ENCODE data around the gene UBB. TPM values are rescaled to one million over a fixed set of nuclear protein-coding genes. Genes with fewer than 3 reads are reported as not detected.
A peak's percentile ranks its signal among the peaks of the same experiment; 100 is the strongest.
"Not testable (repeated sequence)": the region's sequence is repeated elsewhere in the genome, so short reads cannot be mapped to it uniquely, and the experiment has no call there.

Gene UBB
- total and polyA plus RNA-seq, 2 experiments from 2014 or later = 1,467 to 1,854 TPM

DNA sequence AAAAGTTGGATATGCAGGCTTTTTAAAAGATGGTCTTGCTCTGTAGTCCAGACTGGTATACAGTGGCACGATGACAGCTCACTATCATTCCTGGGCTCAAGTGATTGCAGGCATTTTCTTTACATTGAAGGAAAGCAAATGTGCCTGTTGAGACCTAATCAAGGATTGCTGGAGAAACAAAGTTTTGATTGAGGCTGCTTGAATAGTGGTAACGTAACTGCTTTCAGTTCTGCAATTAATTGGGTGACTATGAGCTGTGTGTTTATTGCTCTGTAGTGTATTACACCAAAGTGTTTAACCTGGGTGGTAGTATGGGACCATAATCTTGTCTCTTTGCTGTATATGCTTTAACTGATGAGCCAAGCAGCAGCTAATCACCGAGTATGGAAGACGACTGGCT lies 2.3 kb downstream of the UBB start:
- Histone ChIP-seq H3K27me3 (no peaks in the 10 kb centered on the region), H3K9me3 (ENCODE audit: low read depth) (no peaks in the 10 kb centered on the region), H3K36me3 (peaks cover 12% of the 10 kb centered on the region), H3K27ac (no peak overlapping the region), H3K4me3 (no peak overlapping the region), H3K4me1 (ENCODE audit: low read depth) (no peaks in the 10 kb centered on the region)
- DNase-seq (ENCODE audit: low read depth in 1 of 2, low spot score in 1 of 2) = no peak
- TF ChIP-seq, protein P1, sequence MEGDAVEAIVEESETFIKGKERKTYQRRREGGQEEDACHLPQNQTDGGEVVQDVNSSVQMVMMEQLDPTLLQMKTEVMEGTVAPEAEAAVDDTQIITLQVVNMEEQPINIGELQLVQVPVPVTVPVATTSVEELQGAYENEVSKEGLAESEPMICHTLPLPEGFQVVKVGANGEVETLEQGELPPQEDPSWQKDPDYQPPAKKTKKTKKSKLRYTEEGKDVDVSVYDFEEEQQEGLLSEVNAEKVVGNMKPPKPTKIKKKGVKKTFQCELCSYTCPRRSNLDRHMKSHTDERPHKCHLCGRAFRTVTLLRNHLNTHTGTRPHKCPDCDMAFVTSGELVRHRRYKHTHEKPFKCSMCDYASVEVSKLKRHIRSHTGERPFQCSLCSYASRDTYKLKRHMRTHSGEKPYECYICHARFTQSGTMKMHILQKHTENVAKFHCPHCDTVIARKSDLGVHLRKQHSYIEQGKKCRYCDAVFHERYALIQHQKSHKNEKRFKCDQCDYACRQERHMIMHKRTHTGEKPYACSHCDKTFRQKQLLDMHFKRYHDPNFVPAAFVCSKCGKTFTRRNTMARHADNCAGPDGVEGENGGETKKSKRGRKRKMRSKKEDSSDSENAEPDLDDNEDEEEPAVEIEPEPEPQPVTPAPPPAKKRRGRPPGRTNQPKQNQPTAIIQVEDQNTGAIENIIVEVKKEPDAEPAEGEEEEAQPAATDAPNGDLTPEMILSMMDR (IDR thresholded peaks at IDR 0.05; ENCODE audit: low read depth, low read length) = no peak

GRCh38 chr17:16383772-16384287 lies 2.9 kb downstream of the UBB start:
- Histone ChIP-seq H3K36me3 (peaks cover 12% of the 10 kb centered on the region), H3K4me3 (no peak overlapping the region), H3K27ac (no peak overlapping the region), H3K4me1 (ENCODE audit: low read depth) (no peaks in the 10 kb centered on the region), H3K9me3 (ENCODE audit: low read depth) (no peaks in the 10 kb centered on the region), H3K27me3 (no peaks in the 10 kb centered on the region)
- TF ChIP-seq, protein P1 (IDR thresholded peaks at IDR 0.05; ENCODE audit: low read depth, low read length) = no peak
- no peak for DNase-seq (ENCODE audit: low read depth in 1 of 2, low spot score in 1 of 2)

DNA sequence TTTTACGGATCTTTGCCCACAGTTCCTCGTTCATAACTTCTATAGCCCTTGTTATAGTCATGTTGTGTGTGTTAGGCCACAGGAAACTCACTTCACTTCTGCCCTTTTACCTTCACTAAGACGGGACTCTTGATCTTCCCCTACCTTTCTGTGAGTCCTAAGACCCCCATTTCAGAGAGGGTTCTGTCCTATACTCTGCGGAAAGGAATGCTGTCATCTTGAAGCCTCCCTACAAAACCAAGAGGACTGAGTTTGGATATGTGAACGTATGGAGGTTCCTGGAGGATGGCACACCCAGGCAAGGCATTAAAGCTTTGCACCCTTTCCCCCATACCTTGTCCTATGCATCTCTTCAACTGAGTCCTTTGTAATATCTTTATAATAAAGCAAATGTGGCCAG lies 3.7 kb downstream of the UBB start:
- H3K27ac ChIP-seq = no peak overlapping the region
- peaks cover 12% of the 10 kb centered on the region for H3K36me3 ChIP-seq

DNA sequence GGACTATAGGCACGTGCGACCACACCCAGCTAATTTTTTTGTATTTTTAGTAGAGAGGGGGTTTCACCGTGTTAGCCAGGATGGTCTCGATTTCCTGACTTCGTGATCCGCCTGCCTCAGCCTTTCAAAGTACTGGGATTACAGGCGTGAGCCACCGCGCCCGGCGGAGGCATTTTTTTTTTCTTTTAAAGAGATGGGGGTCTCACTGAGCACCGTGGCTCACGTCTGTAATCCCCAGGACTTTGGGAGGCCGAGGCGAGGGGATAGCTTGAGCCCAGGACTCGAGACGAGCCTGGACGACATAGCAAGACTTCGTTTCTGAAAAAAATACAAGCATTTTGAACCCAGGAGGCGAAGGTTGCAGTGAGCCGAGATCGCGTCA lies 5.2 kb downstream of the UBB start:
- H3K36me3 ChIP-seq = peaks cover 12% of the 10 kb centered on the region
- H3K27ac ChIP-seq; DNase-seq (ENCODE audit: low read depth in 1 of 2, low spot score in 1 of 2); H3K9me3 ChIP-seq (ENCODE audit: low read depth); H3K4me1 ChIP-seq (ENCODE audit: low read depth); H3K27me3 ChIP-seq; H3K4me3 ChIP-seq: not testable (repeated sequence)

More for the DNA sequence above, 3.7 kb downstream of the UBB start:
- Histone ChIP-seq H3K4me3 (no peak overlapping the region), H3K27me3 (no peaks in the 10 kb centered on the region), H3K4me1 (ENCODE audit: low read depth) (no peaks in the 10 kb centered on the region), H3K9me3 (ENCODE audit: low read depth) (no peaks in the 10 kb centered on the region)
- TF ChIP-seq, protein P1 (IDR thresholded peaks at IDR 0.05; ENCODE audit: low read depth, low read length) = no peak
- no peak for DNase-seq (ENCODE audit: low read depth in 1 of 2, low spot score in 1 of 2)

- no peaks in the 10 kb centered on the region for H3K9me3 ChIP-seq (ENCODE audit: low read depth)
- H3K27me3 ChIP-seq = no peaks in the 10 kb centered on the region
- no peak overlapping the region for H3K27ac ChIP-seq
- no peak overlapping the region for H3K4me3 ChIP-seq
- peaks cover 4% of the 10 kb centered on the region for H3K4me1 ChIP-seq (ENCODE audit: low read depth)
- TF ChIP-seq, protein P1 (IDR thresholded peaks at IDR 0.05; ENCODE audit: low read depth, low read length) = no peak
- DNase-seq (ENCODE audit: low read depth in 1 of 2, low spot score in 1 of 2) = no peak
- H3K36me3 ChIP-seq = no peaks in the 10 kb centered on the region
Observed at GRCh38 chr17:16391451-16391850, 10.6 kb downstream of the UBB start.

DNA sequence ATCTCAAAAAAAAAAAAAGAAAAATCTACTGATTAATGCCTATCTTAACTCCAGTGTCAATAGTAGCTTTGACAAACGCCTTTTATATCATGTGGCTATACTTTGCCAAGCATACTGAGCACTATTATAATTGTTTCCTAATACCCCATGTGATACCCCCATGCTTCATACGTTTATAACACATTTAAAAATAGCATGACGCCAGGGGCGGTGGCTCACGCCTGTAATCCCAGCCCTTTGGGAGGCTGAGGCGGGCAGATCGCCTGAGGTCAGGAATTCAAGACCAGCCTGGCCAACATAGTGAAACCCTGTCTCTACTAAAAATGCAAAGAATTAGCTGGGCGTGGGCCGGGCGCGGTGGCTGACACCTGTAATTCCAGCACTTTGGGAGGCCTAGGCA lies 11.6 kb downstream of the UBB start:
- not testable (repeated sequence) for H3K27me3 ChIP-seq

GRCh38 chr17:16395887-16396286 lies 15.0 kb downstream of the UBB start:
- peak overlapping the region; percentile 37 for H3K27ac ChIP-seq
- H3K9me3 ChIP-seq (ENCODE audit: low read depth); H3K36me3 ChIP-seq; H3K27me3 ChIP-seq; H3K4me3 ChIP-seq; H3K4me1 ChIP-seq (ENCODE audit: low read depth): not testable (repeated sequence)
- peak in 1 of 2 donors; percentile 44 for DNase-seq (ENCODE audit: low read depth in 1 of 2, low spot score in 1 of 2)

More for the DNA sequence above, 11.6 kb downstream of the UBB start:
- not testable (repeated sequence) for H3K27ac ChIP-seq; H3K9me3 ChIP-seq (ENCODE audit: low read depth); H3K4me3 ChIP-seq; H3K36me3 ChIP-seq; H3K4me1 ChIP-seq (ENCODE audit: low read depth); DNase-seq (ENCODE audit: low read depth in 1 of 2, low spot score in 1 of 2)

GRCh38 chr17:16396693-16397092 lies 15.8 kb downstream of the UBB start:
- DNase-seq (ENCODE audit: low read depth in 1 of 2, low spot score in 1 of 2) = peak in 1 of 2 donors; percentile 51
- not testable (repeated sequence) for H3K27me3 ChIP-seq; H3K4me1 ChIP-seq (ENCODE audit: low read depth); H3K36me3 ChIP-seq; H3K4me3 ChIP-seq; H3K9me3 ChIP-seq (ENCODE audit: low read depth)
- H3K27ac ChIP-seq = peak overlapping the region; percentile 37
